ENCODE measurements around the gene GSTA5.
"Not testable (repeated sequence)": the region's sequence is repeated elsewhere in the genome, so short reads cannot be mapped to it uniquely, and the experiment has no call there.

GSTA5 gene

GRCh38 chr6:52786249-52786956 is 54.2 kb downstream of the GSTA5 start:
- no peak for DNase-seq

DNA sequence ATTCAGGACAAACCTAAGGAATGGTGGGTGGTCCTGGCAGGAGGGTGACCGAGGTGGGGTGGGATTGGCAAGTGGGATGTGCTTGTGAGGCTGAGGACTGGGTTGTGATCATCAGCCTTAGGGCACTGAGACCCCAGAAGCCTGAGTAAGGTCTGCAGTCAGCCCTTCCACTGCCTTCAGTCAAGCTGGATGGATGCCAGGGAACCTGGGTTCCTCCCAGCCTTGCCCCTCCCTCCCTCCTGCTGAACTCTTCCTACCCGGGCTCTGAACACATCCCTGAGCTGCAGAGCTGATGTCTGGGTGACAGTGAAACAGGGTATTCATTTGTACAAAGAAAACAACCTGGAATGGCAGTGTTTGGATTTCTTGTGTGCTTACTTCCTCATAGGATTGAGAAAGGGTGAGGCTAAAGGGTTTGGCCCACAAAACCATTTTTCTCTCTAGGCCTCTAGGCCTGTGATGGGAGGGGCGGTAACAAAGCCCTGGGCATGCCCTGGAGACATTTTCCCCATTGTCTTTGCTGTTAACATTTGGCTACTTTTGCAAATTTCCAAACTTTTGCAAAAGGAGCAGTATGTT is 57.8 kb downstream of the GSTA5 start:
- not testable (repeated sequence) for DNase-seq

DNA sequence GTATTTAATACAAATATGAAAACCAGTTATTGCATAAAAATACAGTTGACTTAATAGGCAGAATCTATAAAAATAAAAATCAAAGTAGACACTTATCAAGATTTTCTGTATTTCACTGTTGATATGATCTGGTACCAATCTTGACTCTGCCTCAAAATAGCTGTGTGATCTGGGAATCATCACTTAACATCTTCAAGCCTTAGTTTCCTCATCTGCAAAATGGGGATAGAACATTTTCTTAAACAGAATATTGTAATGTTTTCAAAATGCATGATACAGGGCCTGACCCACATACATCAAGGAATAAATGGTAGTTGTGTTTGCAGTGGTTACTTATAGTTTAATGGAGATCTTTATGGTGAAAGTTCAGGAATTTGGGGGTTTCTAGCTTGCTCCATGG is 58.4 kb downstream of the GSTA5 start:
- not testable (repeated sequence) for DNase-seq

All from CD4-positive, alpha-beta T cell treated with Interleukin-17A for 4 hours (primary cell).